Activated CD4-positive, alpha-beta T cell treated with anti-CD3 and anti-CD28 coated beads, Interleukin-2, Interleukin-4, amounts not matched to agents 100 ng/mL and 50 ng/mL, durations not matched to agents 16 hours and 8 hours (primary cell): ENCODE data around the gene ANKRD6.

ENCODE experiments used
- DNase-seq: peaks from one replicate; pipeline ENCODE4 v3.0.0-alpha.2; 2020; ENCODE audit warnings: low spot score

ANKRD6 gene

GRCh38 chr6:89657445-89658158 is 224.7 kb downstream of the ANKRD6 start:
- no peak for DNase-seq

- DNase-seq = no peak
Measured at GRCh38 chr6:89660981-89661380, 228.0 kb downstream of the ANKRD6 start.

- DNase-seq = no peak
Measured at GRCh38 chr6:89661559-89661958, 228.6 kb downstream of the ANKRD6 start.

GRCh38 chr6:89662659-89663223 is 229.8 kb downstream of the ANKRD6 start:
- no peak for DNase-seq

GRCh38 chr6:89667872-89668556 is 235.1 kb downstream of the ANKRD6 start:
- DNase-seq = no peak

GRCh38 chr6:89669002-89669401 is 236.1 kb downstream of the ANKRD6 start:
- no peak for DNase-seq

- DNase-seq = no peak
Measured at GRCh38 chr6:89670935-89671565, 238.1 kb downstream of the ANKRD6 start.

- DNase-seq = no peak
Measured at GRCh38 chr6:89675949-89676748, 243.2 kb downstream of the ANKRD6 start.

- DNase-seq = no peak
Measured at GRCh38 chr6:89678531-89678930, 245.6 kb downstream of the ANKRD6 start.

- DNase-seq = no peak
Measured at GRCh38 chr6:89679215-89680120, 246.5 kb downstream of the ANKRD6 start.

GRCh38 chr6:89680150-89680549 is 247.2 kb downstream of the ANKRD6 start:
- DNase-seq = no peak

- no peak for DNase-seq
Measured at GRCh38 chr6:89680551-89680950, 247.6 kb downstream of the ANKRD6 start.

GRCh38 chr6:89681983-89682564 is 249.1 kb downstream of the ANKRD6 start:
- no peak for DNase-seq

GRCh38 chr6:89682991-89683390 is 250.0 kb downstream of the ANKRD6 start:
- DNase-seq = no peak
